Natural killer cell (primary cell): ENCODE results near the gene ZFYVE26. TPM values are rescaled to one million over a fixed set of nuclear protein-coding genes. Genes with fewer than 3 reads are reported as not detected.

Source experiments
- ATAC-seq, 3 donors: fragments of 150-1000 bp in 2 of 3; fragments of 200-7000 bp in 1 of 3; cut with Tn5 transposase; 1 replicate in 1 of 3; 2 replicates in 2 of 3; pipeline ENCODE4 v1.10.0; 2021; ENCODE audit warnings: mild to moderate bottlenecking in 2 of 3, moderate library complexity in 2 of 3
- DNase-seq, 2 donors: peaks; one replicate each; pipeline versions ENCODE4 v3.0.0 to v3.0.0-alpha.2; 2013 to 2021; ENCODE audit warnings: mixed read lengths in 1 of 2
- H3K27ac ChIP-seq: one replicate; pipeline ENCODE4 v1.5.1; 2013; ENCODE audit warnings: mild to moderate bottlenecking, low read length
- H3K27me3 ChIP-seq: one replicate; pipeline ENCODE4 v1.6.1; 2013; ENCODE audit warnings: low read length; ENCODE audit not compliant: control insufficient read depth, insufficient read depth
- H3K36me3 ChIP-seq: one replicate; pipeline ENCODE4 v1.6.1; 2013; ENCODE audit warnings: low read length; ENCODE audit not compliant: control insufficient read depth, insufficient read depth
- H3K4me1 ChIP-seq: one replicate; pipeline ENCODE4 v1.6.1; 2013; ENCODE audit warnings: low read length; ENCODE audit not compliant: control insufficient read depth, insufficient read depth
- H3K4me3 ChIP-seq: one replicate; pipeline ENCODE4 v1.5.1; 2013; ENCODE audit warnings: low read length
- H3K9me3 ChIP-seq: one replicate; pipeline ENCODE4 v1.6.1; 2013; ENCODE audit warnings: low read length; ENCODE audit not compliant: control insufficient read depth, insufficient read depth
- H3K27ac Mint-ChIP-seq, 2 donors: one replicate each; pipeline ENCODE4 v1.8.0; 2022; ENCODE audit warnings: mild to moderate bottlenecking in 2 of 2, mixed read lengths in 2 of 2, moderate library complexity in 1 of 2
- H3K27me3 Mint-ChIP-seq, 2 donors: one replicate each; pipeline ENCODE4 v1.8.0; 2022; ENCODE audit warnings: low read depth in 2 of 2, mixed read lengths in 2 of 2
- H3K36me3 Mint-ChIP-seq: one replicate; pipeline ENCODE4 v1.8.0; 2022; ENCODE audit warnings: mixed read lengths
- H3K4me1 Mint-ChIP-seq, 2 donors: one replicate each; pipeline ENCODE4 v1.8.0; 2022; ENCODE audit warnings: mixed read lengths in 2 of 2
- H3K4me3 Mint-ChIP-seq: one replicate; pipeline ENCODE4 v1.8.0; 2022; ENCODE audit warnings: mild to moderate bottlenecking, moderate library complexity, mixed read lengths
- H3K9me3 Mint-ChIP-seq, 2 donors: one replicate each; pipeline ENCODE4 v1.8.0; 2022; ENCODE audit warnings: mixed read lengths in 2 of 2
- CTCF ChIP-seq: fragments of 200-600 bp; IDR thresholded peaks from one replicate; pipeline ENCODE4 v1.8.0; 2022; ENCODE audit warnings: antibody characterized with exemption
- WGBS: methylation state at CpG from one replicate; pipeline ENCODE4 v1.1.7; 2013; ENCODE audit warnings: missing lambda C conversion rate; ENCODE audit not compliant: insufficient coverage; 5-methylcytosine and 5-hydroxymethylcytosine counted together
- intact Hi-C: fragments of 100-400 bp; cut with micrococcal nuclease; formaldehyde crosslinking; loops from one replicate; pipeline ENCODE4 v1.14.2; 2022
- total RNA-seq, 4 donors: library from RNA; stranded (reverse); fragments of 120-200 nt in 1 of 4; gene quantifications; one replicate each; pipeline versions ENCODE4 v1.2.3 to v1.2.4, GENCODE V29; 2013 to 2022

ZFYVE26 gene
- total RNA-seq, 3 donors from 2014 or later (not counting 1 experiment from before 2014, with no cell fraction given): 31.0 to 45.9 (median 35.5) TPM

GRCh38 chr14:67757175-67757574 lies 59.2 kb downstream of the ZFYVE26 start:
- peaks cover 55% of the 10 kb centered on the region for H3K36me3 ChIP-seq
- WGBS: 95% methylated on average over 3 of the region's 3 CpGs
- intact Hi-C loops: no loop called here
- DNase-seq (no peak), ATAC-seq (no peak)
- Mint-ChIP-seq H3K27ac (no peak overlapping the region), H3K9me3 (no peaks in the 10 kb centered on the region), H3K27me3 (no peaks in the 10 kb centered on the region), H3K36me3 (peaks cover 17% of the 10 kb centered on the region), H3K4me3 (no peak overlapping the region), H3K4me1 (no peaks in the 10 kb centered on the region)
- no peaks in the 10 kb centered on the region for H3K27me3 ChIP-seq
- no peak overlapping the region for H3K4me3 ChIP-seq
- no peak for TF ChIP-seq CTCF
- H3K27ac ChIP-seq: no peak overlapping the region
- no peaks in the 10 kb centered on the region for H3K4me1 ChIP-seq
- H3K9me3 ChIP-seq: no peaks in the 10 kb centered on the region

GRCh38 chr14:67756496-67756895 lies 59.9 kb downstream of the ZFYVE26 start:
- Histone ChIP-seq H3K4me3 (no peak overlapping the region), H3K4me1 (no peaks in the 10 kb centered on the region), H3K36me3 (peaks cover 59% of the 10 kb centered on the region), H3K9me3 (no peaks in the 10 kb centered on the region), H3K27ac (no peak overlapping the region), H3K27me3 (no peaks in the 10 kb centered on the region)
- Mint-ChIP-seq H3K4me1 (no peaks in the 10 kb centered on the region), H3K27me3 (no peaks in the 10 kb centered on the region), H3K36me3 (peaks cover 22% of the 10 kb centered on the region), H3K27ac (no peak overlapping the region), H3K9me3 (no peaks in the 10 kb centered on the region), H3K4me3 (no peak overlapping the region)
- no peak for ATAC-seq
- 93% methylated on average over 1 of the region's 1 CpG for WGBS
- DNase-seq: no peak
- intact Hi-C loops: no loop called here
- no peak for TF ChIP-seq CTCF

GRCh38 chr14:67749341-67750084 lies 66.9 kb downstream of the ZFYVE26 start:
- H3K4me1 Mint-ChIP-seq: no peaks in the 10 kb centered on the region
- no peaks in the 10 kb centered on the region for H3K9me3 Mint-ChIP-seq
- Histone ChIP-seq H3K27me3 (no peaks in the 10 kb centered on the region), H3K27ac (no peak overlapping the region), H3K4me3 (no peak overlapping the region), H3K36me3 (peaks cover 62% of the 10 kb centered on the region), H3K4me1 (no peaks in the 10 kb centered on the region), H3K9me3 (no peaks in the 10 kb centered on the region)
- TF ChIP-seq CTCF: no peak
- H3K36me3 Mint-ChIP-seq: peaks cover 40% of the 10 kb centered on the region
- no peak overlapping the region for H3K27ac Mint-ChIP-seq
- intact Hi-C loops: no loop called here
- no peaks in the 10 kb centered on the region for H3K27me3 Mint-ChIP-seq
- no peak for DNase-seq
- no peak overlapping the region for H3K4me3 Mint-ChIP-seq
- over 99% methylated on average over 5 of the region's 6 CpGs for WGBS
- no peak for ATAC-seq

GRCh38 chr14:67748312-67748711 lies 68.1 kb downstream of the ZFYVE26 start:
- no peaks in the 10 kb centered on the region for H3K9me3 ChIP-seq
- no peak overlapping the region for H3K4me3 ChIP-seq
- H3K27me3 ChIP-seq: no peaks in the 10 kb centered on the region
- no peak overlapping the region for H3K27ac ChIP-seq
- Mint-ChIP-seq H3K36me3 (peaks cover 30% of the 10 kb centered on the region), H3K27ac (no peak overlapping the region), H3K27me3 (no peaks in the 10 kb centered on the region), H3K4me3 (no peak overlapping the region), H3K9me3 (no peaks in the 10 kb centered on the region), H3K4me1 (no peaks in the 10 kb centered on the region)
- no peak for TF ChIP-seq CTCF
- H3K4me1 ChIP-seq: no peaks in the 10 kb centered on the region
- WGBS: 95% methylated on average over 10 of the region's 10 CpGs
- DNase-seq (no peak), ATAC-seq (no peak)
- H3K36me3 ChIP-seq: peaks cover 50% of the 10 kb centered on the region
- intact Hi-C loops: no loop called here
